Spleen (tissue), 7 donors: ENCODE measurements around the gene C1QTNF1.

Experiments used
- CTCF ChIP-seq, 11 experiments: fragments of 200-600 bp in 7 of 11; fragments of 450-650 bp in 4 of 11; sonication (generic) in 4 of 11; IDR thresholded peaks in 8 of 11; conservative IDR thresholded peaks in 3 of 11; 1 replicate in 7 of 11; 2 replicates in 4 of 11; pipeline versions ENCODE4 v1.4.0 to v1.8.0; 2016 to 2021; ENCODE audit warnings: antibody characterized with exemption in 11 of 11, inconsistent platforms in 4 of 11, mild to moderate bottlenecking in 1 of 11
- POLR2A ChIP-seq, 3 donors: fragments of 450-650 bp; IDR thresholded peaks; one replicate each; pipeline ENCODE4 v1.5.1; 2017; ENCODE audit warnings: antibody characterized with exemption in 3 of 3, mild to moderate bottlenecking in 1 of 3
- POLR2AphosphoS5 ChIP-seq, 3 donors: sonication (generic); formaldehyde crosslinking; IDR thresholded peaks; one replicate each; pipeline ENCODE4 v1.5.1; 2017; ENCODE audit warnings: antibody characterized with exemption in 3 of 3
- donor health status: DM: no; HTN: no; CAD: no; lungs with moderate emphysema.
- donor health status: DM: no; HTN: no; CAD: no.
- donor health status: DM: no; HTN: no; CAD: no.

GRCh38 chr17:79077587-79077986 is 53.6 kb downstream of the C1QTNF1 start:
- TF ChIP-seq CTCF (IDR thresholded peaks at IDR 0.05 in 8 of 11, conservative IDR thresholded peaks at IDR 0.05 in 3 of 11) (no peak), POLR2A (IDR thresholded peaks at IDR 0.05) (no peak), POLR2AphosphoS5 (IDR thresholded peaks at IDR 0.05) (no peak)
